Measurements from ENCODE around the gene ADCY2.
A peak's percentile ranks its signal among the peaks of the same experiment; 100 is the strongest.

ADCY2 gene

DNA sequence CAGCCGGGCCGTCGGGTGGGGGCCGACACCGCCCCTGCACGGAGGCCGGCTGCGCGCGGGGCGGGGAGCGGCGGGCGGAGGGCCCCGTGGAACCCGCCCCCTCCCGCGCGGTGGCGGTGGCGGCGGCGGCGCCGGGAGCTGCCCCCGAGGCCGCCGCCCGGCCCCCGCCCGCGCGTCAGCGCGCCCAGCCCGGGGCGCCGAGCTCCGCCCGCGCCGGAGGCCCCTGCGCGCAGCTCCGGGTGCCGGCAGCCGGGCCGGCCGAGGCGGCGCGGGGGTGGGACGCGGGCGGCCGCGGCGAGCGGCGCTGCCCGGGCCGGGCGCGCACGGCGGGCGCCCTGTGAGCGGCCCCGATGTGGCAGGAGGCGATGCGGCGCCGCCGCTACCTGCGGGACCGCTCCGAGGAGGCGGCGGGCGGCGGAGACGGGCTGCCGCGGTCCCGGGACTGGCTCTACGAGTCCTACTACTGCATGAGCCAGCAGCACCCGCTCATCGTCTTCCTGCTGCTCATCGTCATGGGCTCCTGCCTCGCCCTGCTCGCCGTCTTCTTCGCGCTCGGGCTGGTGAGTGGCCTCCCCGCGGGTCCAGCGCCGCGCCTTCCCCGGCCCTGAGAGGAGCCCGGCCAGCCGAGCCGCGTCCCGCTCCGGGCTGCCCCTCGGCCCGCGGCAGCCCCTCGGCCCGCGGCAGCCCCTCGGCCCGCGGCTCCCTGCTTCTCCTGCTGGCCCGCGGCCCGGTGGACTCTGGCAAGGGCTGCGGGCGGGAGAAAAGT, at the start of gene ADCY2:
Gene ADCY2 (plus strand): TSS at position 192 of the 766 bp plus-strand sequence. CDS start 159 bp downstream, at position 351.
- DNase-seq (ENCODE audit: low spot score): peak; percentile 61

- peak; percentile 41 for DNase-seq (ENCODE audit: low spot score)
These were observed 48.6 kb upstream of the ADCY2 start for GRCh38 chr5:7347377-7347776.

GRCh38 chr5:7348168-7348854, 47.6 kb upstream of the ADCY2 start:
- DNase-seq (ENCODE audit: low spot score): no peak

DNA sequence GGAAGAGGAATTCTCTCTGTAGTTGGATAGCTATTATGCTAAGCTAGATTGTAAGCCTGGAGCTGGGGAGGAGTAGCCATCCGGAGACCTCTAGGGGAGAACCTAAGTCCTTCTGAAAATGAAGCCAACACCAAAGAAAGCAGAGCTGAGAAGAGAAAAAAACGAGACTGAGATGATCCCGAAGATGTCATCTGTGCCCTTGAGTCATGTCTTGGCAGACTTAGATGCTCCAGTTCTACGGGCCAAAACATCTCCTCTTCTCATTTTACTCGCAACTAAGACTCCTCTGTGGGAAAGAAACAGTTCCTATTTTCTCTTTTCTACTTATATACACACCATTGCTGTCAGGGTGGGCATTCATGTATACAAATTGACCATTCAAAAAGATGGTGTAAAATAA, 34.3 kb upstream of the ADCY2 start:
- DNase-seq (ENCODE audit: low spot score): no peak

GRCh38 chr5:7363067-7363677, 32.8 kb upstream of the ADCY2 start:
- DNase-seq (ENCODE audit: low spot score): no peak

- no peak for DNase-seq (ENCODE audit: low spot score)
These were observed 31.6 kb upstream of the ADCY2 start for GRCh38 chr5:7364226-7364875.

DNA sequence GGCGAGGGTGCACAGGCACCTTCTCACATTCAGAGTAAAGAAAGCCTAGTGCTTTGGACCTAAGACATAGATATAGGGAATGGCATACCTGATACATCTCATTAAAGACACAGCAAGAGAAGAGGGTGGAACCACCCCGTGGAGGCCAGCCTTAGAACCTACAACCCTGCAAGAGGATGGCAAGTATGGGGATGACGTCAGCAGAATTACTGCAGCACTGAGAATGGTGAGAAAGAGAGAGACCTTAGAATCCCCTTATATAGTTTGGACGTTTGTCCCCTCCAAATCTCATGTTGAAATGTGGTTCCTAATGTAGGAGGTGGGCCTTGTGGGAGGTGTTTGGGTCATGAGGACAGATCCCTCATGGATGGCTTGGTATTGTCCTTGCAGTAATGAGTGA, 28.2 kb upstream of the ADCY2 start:
- no peak for DNase-seq (ENCODE audit: low spot score)

DNA sequence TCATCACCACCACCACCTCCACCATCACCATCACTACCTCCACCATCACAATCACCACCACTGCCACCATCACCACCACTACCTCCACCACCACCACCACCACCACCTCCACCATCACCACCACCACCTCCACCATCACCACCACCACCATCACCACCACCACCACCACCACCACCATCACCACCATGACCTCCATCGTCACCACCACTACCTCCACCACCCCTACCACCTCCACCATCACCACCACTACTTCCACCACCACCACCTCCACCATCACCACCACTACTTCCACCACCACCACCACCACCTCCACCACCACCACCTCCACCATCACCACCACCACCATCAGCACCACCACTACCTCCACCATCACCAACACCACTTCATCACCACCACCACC, 23.5 kb upstream of the ADCY2 start:
- no peak for DNase-seq (ENCODE audit: low spot score)

DNA sequence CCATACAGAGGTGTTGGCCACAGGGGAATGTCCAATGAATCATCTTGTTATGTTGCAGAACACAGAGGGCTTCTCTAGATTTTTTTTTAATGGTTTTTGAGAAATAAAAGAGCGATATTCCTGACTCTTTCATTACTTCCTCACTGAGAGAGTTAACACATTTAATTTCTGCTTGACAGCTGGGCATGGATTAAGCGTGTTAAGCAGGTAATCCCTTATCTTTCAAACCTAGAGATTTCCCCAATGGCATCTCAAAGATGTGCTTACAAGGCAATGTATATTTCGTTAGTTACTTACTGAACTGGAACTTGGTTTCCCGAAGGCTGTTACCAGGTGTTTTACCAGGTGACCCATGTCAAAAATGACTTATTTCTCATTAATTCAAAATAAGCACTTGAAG, 21.8 kb upstream of the ADCY2 start:
- no peak for DNase-seq (ENCODE audit: low spot score)

GRCh38 chr5:7375457-7375856, 20.5 kb upstream of the ADCY2 start:
- DNase-seq (ENCODE audit: low spot score): no peak

DNA sequence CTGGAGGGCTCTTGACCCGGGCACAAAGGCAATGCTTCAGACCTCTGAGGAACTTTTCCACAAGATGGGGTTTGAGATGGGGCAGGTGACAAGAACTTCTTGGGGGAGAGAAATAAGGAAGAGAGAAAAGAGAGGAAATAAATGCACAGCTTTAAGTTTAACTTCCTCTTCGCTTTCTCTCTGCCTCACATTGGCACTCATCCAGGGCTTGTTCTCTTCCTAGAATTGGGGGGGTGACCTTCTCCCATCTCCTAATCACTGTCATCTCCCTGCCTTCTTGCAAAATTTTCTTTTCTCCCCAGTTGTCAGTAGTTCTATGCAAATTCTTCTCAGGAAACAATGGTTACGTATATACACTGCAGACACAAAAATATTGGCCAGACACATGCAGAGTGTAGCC, 19.1 kb upstream of the ADCY2 start:
- no peak for DNase-seq (ENCODE audit: low spot score)

DNA sequence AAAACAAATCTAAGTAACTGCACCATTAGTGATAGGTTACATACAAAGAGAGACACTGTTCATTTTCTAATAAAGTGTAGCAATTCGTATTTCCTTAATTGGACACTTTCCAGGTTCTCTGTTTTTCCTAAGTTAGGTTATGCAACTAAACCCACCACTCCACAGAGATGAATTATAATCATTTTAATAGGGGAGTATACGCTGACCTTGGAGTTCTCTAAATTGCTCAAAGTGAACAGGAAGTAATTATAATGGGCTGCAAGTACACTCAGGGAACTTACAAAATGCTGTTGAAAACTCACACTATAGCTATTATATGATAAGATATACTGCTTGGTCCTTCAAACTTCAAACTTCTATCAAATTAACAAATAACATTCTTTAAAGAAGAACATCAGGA, 18.2 kb upstream of the ADCY2 start:
- DNase-seq (ENCODE audit: low spot score): no peak

DNA sequence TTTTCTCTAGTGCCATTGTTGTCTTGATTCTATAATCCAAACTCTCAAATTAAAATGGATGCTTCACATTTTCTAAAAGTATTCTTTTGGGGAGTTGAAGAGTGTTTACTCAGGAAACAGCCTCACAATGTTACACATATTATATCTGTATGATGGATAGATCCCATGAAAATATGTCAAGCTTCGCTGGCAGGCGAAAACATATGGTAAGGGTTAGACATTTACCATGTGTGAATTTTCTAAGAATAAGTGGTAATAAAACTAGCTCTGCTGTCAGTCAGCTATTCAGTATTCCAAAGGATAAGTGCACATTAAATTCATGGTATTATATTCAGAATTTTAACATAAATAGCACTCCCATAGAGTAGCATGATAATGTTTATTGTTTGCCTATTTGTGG, 13.3 kb upstream of the ADCY2 start:
- no peak for DNase-seq (ENCODE audit: low spot score)

GRCh38 chr5:7385681-7386080, 10.3 kb upstream of the ADCY2 start:
- no peak for DNase-seq (ENCODE audit: low spot score)

DNA sequence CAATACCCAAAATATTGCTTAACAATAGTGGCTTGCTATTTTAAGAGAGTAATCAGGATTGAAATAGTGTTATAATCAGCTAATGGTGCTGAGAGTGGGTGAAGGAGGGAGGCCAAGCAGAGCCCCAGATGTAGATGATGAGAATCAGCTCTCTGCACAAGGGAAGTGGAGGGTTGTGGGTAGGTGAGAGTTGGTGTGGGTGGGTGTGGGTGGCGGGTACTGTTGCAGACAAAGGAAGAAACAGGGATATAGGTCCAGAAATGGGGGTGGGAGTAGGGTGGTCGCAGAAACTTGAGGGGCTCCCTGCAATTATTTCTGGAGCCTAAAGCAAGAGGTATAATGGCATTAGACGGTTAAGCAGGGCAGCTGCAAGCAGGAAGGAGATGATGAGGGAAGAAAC, 7.4 kb upstream of the ADCY2 start:
- DNase-seq (ENCODE audit: low spot score): no peak

GRCh38 chr5:7391215-7391614, 4.7 kb upstream of the ADCY2 start:
- DNase-seq (ENCODE audit: low spot score): no peak

- peak; percentile 29 for DNase-seq (ENCODE audit: low spot score)
These were observed 3.9 kb upstream of the ADCY2 start for GRCh38 chr5:7391814-7392692.

DNA sequence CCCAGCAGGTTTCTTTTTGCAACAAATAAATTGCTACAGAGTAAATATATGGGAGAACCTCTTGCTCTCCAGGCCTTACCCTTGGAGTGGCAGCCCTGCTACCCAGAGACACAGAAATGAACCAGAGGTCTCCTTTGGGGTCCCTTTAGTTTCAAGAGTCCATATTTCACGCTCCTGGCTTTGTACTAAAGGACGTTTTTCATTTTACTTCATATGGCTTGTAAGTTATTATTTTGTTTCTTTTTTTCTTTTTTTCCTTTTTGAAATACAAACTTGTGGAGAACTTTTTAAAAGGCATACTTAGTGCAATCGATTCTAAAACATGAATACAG, 3.3 kb upstream of the ADCY2 start:
- DNase-seq (ENCODE audit: low spot score): no peak

GRCh38 chr5:7393921-7394799, 1.8 kb upstream of the ADCY2 start:
- DNase-seq (ENCODE audit: low spot score): no peak

GRCh38 chr5:7394889-7395431, 978 bp upstream of the ADCY2 start:
- DNase-seq (ENCODE audit: low spot score): peak; percentile 71
